GM10266 (cell line): Measurements from ENCODE around the gene CFHR3.
"Not testable (repeated sequence)": the region's sequence is repeated elsewhere in the genome, so short reads cannot be mapped to it uniquely, and the experiment has no call there.

Experiments used
- DNase-seq: peaks from one replicate; pipeline ENCODE4 v3.0.0; 2012; ENCODE audit errors: extremely low spot score
- TF ChIP-seq, protein P1 (sequence below): IDR thresholded peaks from 2 replicates; pipeline ENCODE4 v1.5.1; 2012; ENCODE audit warnings: mild to moderate bottlenecking, low read depth; ENCODE audit not compliant: control insufficient read depth, insufficient read depth; ENCODE audit errors: missing control alignments

Gene CFHR3

DNA sequence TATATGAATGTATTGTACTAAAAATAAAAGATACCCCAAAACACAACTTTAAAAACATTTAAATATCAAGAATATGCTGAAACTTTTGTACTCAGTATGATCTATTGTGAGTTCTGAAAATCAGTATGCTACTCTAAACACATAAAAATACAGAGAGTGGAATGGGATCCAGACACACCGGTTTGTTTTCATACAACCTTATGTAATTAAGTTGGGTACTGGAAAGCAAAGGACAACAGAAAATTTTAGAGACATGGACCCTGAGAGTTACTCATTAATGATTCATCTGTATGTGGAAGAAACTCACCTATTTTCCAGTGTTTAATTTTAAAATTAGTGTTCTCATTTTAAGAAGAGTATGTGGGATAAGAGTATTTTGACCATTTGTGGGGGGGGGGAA is 927 bp upstream of the CFHR3 start:
- TF ChIP-seq, protein P1, sequence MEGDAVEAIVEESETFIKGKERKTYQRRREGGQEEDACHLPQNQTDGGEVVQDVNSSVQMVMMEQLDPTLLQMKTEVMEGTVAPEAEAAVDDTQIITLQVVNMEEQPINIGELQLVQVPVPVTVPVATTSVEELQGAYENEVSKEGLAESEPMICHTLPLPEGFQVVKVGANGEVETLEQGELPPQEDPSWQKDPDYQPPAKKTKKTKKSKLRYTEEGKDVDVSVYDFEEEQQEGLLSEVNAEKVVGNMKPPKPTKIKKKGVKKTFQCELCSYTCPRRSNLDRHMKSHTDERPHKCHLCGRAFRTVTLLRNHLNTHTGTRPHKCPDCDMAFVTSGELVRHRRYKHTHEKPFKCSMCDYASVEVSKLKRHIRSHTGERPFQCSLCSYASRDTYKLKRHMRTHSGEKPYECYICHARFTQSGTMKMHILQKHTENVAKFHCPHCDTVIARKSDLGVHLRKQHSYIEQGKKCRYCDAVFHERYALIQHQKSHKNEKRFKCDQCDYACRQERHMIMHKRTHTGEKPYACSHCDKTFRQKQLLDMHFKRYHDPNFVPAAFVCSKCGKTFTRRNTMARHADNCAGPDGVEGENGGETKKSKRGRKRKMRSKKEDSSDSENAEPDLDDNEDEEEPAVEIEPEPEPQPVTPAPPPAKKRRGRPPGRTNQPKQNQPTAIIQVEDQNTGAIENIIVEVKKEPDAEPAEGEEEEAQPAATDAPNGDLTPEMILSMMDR: no peak
- no peak for DNase-seq

DNA sequence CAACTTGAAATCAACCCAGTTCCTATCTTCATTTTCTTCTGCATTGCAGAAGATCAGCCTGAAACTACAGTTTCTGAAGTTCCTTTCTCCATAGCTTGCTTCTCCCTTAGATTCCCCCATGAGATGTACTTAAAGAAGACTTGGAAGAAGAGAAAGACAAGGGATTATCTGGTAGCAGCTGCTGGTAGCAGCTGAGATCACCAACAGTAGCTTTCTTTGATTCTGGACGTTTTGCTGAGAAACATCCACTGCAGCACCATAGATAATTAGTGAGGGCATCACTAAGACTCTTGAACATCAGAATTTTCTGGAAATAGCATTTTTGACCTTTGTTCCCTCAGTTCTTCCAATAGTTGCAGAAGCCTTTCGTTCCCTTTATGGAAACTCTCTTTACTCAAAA is 465 bp upstream of the CFHR3 start:
- TF ChIP-seq, protein P1: no peak
- DNase-seq: no peak

DNA sequence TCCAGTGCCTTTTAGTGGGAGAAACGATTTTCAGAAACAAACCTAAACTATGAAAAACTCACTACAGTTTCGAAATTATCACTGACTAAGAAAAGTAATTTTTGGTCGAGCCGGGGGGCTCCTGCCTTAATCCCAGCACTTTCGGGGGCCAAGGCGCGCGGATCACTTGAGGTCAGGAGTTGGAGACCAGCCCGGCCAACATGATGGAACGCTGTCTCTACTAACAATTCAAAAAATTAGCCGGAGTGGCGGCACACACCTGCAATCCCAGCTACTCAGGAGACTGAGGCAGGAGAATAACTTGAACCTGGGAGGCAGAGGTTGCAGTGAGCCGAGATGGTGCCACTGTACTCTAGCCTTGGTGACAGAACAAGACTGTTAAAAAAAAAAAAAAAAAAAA is 3.0 kb downstream of the CFHR3 start:
- TF ChIP-seq, protein P1: no peak
- DNase-seq: no peak

DNA sequence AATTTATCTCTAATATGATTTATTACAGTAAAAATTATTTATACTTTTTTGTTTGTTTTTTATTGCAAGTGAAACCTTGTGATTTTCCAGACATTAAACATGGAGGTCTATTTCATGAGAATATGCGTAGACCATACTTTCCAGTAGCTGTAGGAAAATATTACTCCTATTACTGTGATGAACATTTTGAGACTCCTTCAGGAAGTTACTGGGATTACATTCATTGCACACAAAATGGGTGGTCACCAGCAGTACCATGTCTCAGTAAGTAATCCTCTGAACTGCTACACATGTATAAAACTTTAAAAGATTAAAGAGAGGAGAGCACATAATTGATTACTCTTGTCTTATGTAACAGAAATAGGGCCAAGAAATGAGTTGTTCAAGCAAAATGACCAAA is 4.5 kb downstream of the CFHR3 start:
- DNase-seq: no peak
- TF ChIP-seq, protein P1: no peak

DNA sequence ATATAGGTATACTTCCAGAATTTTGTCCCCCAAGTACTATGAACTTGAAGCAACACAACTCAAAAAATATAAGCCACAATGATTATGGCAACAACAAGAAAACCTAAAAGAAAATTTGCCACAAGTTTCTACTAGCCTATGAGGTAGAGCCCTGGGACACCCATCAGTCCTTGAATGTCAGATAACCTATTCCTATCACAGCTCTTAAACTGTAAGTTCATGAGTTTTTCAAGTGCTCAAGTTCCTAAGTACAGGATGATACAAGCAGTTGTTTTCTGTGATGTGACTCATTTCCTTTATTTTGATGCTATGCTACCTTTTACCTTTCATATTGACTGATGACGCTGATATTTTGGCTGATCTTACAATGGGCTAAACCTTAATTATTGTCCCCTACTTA is 16.6 kb downstream of the CFHR3 start:
- DNase-seq: not testable (repeated sequence)

DNA sequence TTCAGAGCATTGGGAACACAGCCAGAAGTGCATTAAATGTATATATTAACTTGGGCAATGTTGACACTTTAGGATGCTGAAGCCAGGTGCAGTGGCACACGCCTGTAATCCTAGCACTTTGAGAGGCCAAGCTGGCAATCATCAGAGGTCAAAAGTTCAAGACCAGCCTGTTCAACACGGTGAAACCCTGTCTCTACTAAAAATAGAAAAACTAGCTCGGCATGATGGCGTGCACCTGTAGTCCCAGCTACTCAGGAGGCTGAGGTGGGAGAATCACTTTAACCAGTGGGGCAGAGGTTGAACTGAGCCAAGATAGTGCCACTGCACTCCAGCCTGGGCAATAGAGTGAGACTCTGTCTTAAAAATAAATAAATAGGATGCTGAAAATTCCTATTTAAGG is 19.5 kb downstream of the CFHR3 start:
- not testable (repeated sequence) for DNase-seq

DNA sequence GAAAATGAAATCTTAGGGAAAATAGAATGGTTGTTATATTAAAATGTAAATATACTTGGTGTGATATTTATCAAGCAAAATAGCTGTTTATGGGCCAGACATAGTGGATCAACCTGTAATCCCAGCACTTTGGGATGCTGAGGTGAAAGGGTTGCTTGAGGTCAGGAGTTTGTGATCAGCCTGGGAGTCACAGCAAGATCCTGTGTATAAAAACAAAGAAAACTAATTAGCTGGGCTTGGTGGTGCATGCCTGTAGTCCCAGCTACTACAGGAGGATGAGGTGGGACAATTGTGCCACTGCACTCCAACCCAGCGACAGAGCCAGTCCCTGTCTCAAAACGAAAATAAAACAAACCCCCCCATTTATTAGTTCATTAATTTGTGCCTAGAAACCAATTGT is 23.3 kb downstream of the CFHR3 start:
- DNase-seq: no peak
- TF ChIP-seq, protein P1: no peak

DNA sequence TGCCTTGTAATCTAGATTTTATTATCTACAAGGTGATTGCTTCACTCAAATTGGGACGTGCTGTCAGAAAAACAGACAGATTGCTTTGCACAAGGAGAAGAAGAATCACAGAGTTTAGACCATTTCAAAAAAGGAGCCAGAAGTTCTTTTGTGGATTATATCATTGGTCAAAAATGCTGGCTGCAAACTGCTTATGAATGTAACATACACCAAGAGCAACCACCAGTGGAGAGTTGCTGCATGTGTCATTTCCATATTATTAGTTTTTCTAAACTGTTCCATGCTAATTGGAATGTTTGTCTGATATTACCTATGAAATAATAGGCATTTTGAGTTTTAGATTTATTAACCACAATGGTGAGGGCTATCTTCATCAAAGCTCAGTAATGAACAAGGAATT is 27.3 kb downstream of the CFHR3 start:
- DNase-seq: not testable (repeated sequence)

DNA sequence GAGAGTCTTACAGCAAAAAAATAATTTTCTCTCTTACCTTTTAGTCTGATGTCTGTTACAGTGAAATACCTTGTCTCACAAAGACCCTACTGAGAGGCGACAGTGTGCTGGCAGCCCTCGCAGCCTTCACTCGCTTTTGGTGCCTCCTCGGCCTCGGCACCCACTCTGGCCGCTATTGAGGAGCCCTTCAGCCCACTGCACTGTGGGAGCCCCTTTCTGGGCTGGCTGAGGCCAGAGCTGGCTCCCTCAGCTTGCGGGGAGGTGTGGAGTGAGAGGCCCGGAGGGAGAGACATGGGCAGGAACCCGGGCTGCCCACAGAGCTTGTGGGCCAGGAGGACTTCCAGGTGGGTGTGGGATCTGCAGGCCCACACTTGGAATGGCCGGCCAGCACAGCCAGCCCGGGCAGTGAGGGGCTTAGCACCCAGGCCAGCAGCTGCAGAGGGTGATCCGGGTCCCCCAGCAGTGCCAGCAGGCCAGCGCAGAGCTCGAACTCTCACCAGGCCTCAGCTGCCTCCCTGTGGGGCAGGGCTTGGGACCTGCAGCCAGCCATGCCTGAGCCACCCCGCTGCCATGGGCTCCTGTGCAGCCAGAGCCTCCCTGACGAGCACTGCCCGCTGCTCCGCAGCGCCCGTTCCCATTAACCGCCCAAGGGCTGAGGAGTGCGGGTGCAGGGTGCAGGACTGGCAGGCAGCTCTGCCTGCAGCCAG is 34.0 kb downstream of the CFHR3 start:
- TF ChIP-seq, protein P1: no peak
- no peak for DNase-seq

DNA sequence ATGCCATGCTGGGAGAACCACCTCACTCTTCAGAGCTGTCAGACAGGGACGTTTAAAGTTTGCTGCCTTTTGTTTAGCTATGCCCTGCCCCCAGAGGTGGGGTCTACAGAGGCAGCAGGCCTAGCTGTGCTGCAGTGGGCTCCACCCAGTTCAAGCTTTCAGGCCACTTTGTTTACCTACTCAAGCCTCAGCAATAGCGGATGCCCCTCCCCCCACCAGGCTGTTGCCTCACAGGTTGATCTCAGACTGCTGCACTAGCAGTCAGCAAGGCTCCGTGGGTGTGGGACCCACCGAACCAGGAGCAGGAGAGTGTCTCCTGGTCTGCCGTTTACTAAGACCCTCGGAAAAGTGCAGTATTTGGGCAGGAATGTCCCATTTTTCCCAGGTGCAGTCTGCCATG is 42.8 kb downstream of the CFHR3 start:
- DNase-seq: not testable (repeated sequence)

DNA sequence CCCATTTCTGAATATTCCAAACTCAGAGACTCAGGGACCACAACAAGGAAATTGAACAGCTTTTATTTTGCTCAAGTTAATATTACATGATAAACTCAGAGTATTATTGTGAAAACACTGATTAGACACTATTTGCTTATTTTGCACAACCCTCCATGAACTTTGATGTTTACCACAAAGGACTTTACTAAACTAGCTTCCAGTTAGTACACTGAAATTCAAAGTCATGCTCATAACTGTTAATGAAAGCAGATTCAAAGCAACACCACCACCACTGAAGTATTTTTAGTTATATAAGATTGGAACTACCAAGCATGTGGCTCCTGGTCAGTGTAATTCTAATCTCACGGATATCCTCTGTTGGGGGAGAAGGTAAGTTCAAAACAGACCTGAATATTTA is 44.9 kb downstream of the CFHR3 start, which contains the start of gene CFHR1:
CFHR1 (plus strand) TSS at position 201 of the 400 bp plus-strand sequence; CDS start at position 315, 114 bp downstream.
- DNase-seq: not testable (repeated sequence)
